ENCODE measurements around the gene SPOCK2. TPM values are rescaled to one million over a fixed set of nuclear protein-coding genes. Genes with fewer than 3 reads are reported as not detected.
"Not testable (repeated sequence)": the region's sequence is repeated elsewhere in the genome, so short reads cannot be mapped to it uniquely, and the experiment has no call there.

SPOCK2 gene
- total RNA-seq = 1 to 10 TPM; 2.1 to 9.9 (median 5.0) TPM

- WGBS, 2 donors = 14 to 20% methylated on average over 34 to 35 of the region's 65 CpGs
- peaks cover 0 to 34% of the 10 kb centered on the region in 2 donors for H3K27me3 ChIP-seq
- DNase-seq (ENCODE audit: low spot score in 2 of 2) = no peak
Observed at GRCh38 chr10:72087969-72088888, at the start of gene SPOCK2. Gene SPOCK2, minus strand, starts transcription at chr10:72088551. Its CDS starts 223 bp downstream, at chr10:72088328.

GRCh38 chr10:72137583-72137982 is 49.2 kb upstream of the SPOCK2 start:
- TF ChIP-seq EP300 (IDR thresholded peaks at IDR 0.05) (no peak), POLR2A (IDR thresholded peaks at IDR 0.05) (no peak), CTCF (IDR thresholded peaks at IDR 0.05) (no peak)
- no peaks in the 10 kb centered on the region for H3K9me3 ChIP-seq
- no peak for DNase-seq (ENCODE audit: low spot score in 2 of 2)
- H3K27ac ChIP-seq = no peak overlapping the region
- H3K4me1 ChIP-seq = peaks cover 0 to 7% (median 3%) of the 10 kb centered on the region in 4 donors
- H3K27me3 ChIP-seq = no peaks in the 10 kb centered on the region
- H3K4me3 ChIP-seq = no peak overlapping the region
- WGBS, 2 donors = 95 to 98% methylated on average over 7 of the region's 7 CpGs
- H3K36me3 ChIP-seq = peaks cover 0 to 26% (median 0%) of the 10 kb centered on the region in 3 donors

More at GRCh38 chr10:72087969-72088888, at the start of gene SPOCK2:
- H3K4me3 ChIP-seq = peak within 1 kb of the TSS; percentile 6 to 51 (median 50)
- no peak for TF ChIP-seq POLR2A (IDR thresholded peaks at IDR 0.05)
- no peaks in the 10 kb centered on the region for H3K9me3 ChIP-seq
- H3K36me3 ChIP-seq = peaks cover 0 to 12% (median 0%) of the 10 kb centered on the region in 3 donors
- H3K27ac ChIP-seq = peak within 1 kb of the TSS in 2 of 4 donors; percentile 18 to 80
- peaks cover 0 to 23% (median 21%) of the 10 kb centered on the region in 4 donors for H3K4me1 ChIP-seq

- not testable (repeated sequence) for DNase-seq (ENCODE audit: low spot score in 2 of 2); H3K27ac ChIP-seq; H3K4me3 ChIP-seq; H3K9me3 ChIP-seq; H3K27me3 ChIP-seq
- H3K4me1 ChIP-seq = peaks cover 0 to 11% (median 3%) of the 10 kb centered on the region in 4 donors
- peaks cover 0 to 33% (median 0%) of the 10 kb centered on the region in 3 donors for H3K36me3 ChIP-seq
- 95 to 97% methylated on average over 10 of the region's 10 CpGs for WGBS, 2 donors
Observed at GRCh38 chr10:72136225-72136624, 47.9 kb upstream of the SPOCK2 start.

GRCh38 chr10:72134785-72135767 is 46.7 kb upstream of the SPOCK2 start:
- Histone ChIP-seq H3K36me3 (peaks cover 0 to 33% (median 0%) of the 10 kb centered on the region in 3 donors), H3K27ac (no peak overlapping the region), H3K4me3 (no peak overlapping the region), H3K4me1 (peaks cover 0 to 11% (median 3%) of the 10 kb centered on the region in 4 donors), H3K9me3 (no peaks in the 10 kb centered on the region), H3K27me3 (no peaks in the 10 kb centered on the region)
- no peak for DNase-seq (ENCODE audit: low spot score in 2 of 2)
- TF ChIP-seq EP300 (IDR thresholded peaks at IDR 0.05) (no peak), POLR2A (IDR thresholded peaks at IDR 0.05) (no peak)
- 81 to 85% methylated on average over 10 of the region's 10 CpGs for WGBS, 2 donors

- no peak for DNase-seq (ENCODE audit: low spot score in 2 of 2)
- Histone ChIP-seq H3K9me3 (no peaks in the 10 kb centered on the region), H3K36me3 (peaks cover 0 to 38% (median 0%) of the 10 kb centered on the region in 3 donors), H3K4me1 (peaks cover 0 to 11% (median 3%) of the 10 kb centered on the region in 4 donors), H3K27me3 (no peaks in the 10 kb centered on the region), H3K4me3 (no peak overlapping the region), H3K27ac (peak overlapping the region in 1 of 4 donors; percentile 37)
- TF ChIP-seq EP300 (IDR thresholded peaks at IDR 0.05) (no peak), CTCF (IDR thresholded peaks at IDR 0.05) (no peak), POLR2A (IDR thresholded peaks at IDR 0.05) (no peak)
Observed at GRCh38 chr10:72133517-72133916, 45.2 kb upstream of the SPOCK2 start.

GRCh38 chr10:72132854-72133253 is 44.5 kb upstream of the SPOCK2 start:
- TF ChIP-seq EP300 (IDR thresholded peaks at IDR 0.05) = no peak
- no peak for TF ChIP-seq CTCF (IDR thresholded peaks at IDR 0.05)
- TF ChIP-seq POLR2A (IDR thresholded peaks at IDR 0.05) = no peak
- Histone ChIP-seq H3K4me3 (no peak overlapping the region), H3K27me3 (no peaks in the 10 kb centered on the region), H3K36me3 (peaks cover 0 to 43% (median 0%) of the 10 kb centered on the region in 3 donors), H3K4me1 (peaks cover 0 to 11% (median 3%) of the 10 kb centered on the region in 4 donors), H3K27ac (peak overlapping the region in 1 of 4 donors; percentile 37), H3K9me3 (no peaks in the 10 kb centered on the region)
- DNase-seq (ENCODE audit: low spot score in 2 of 2) = no peak
- WGBS, 2 donors = 62 to 74% methylated on average over 4 of the region's 4 CpGs
